Sciatic nerve (tissue), 2 donors: Measurements from ENCODE around the gene APOD. TPM values are rescaled to one million over a fixed set of nuclear protein-coding genes. Genes with fewer than 3 reads are reported as not detected.

Experiments used
- ATAC-seq: fragments of 200-7000 bp; cut with Tn5 transposase; one replicate; pipeline ENCODE4 v1.9.1; 2020; ENCODE audit warnings: mild to moderate bottlenecking, moderate library complexity
- DNase-seq: peaks from one replicate; pipeline ENCODE4 v3.0.0-alpha.2; 2020; ENCODE audit warnings: low spot score
- intact Hi-C: fragments of 100-400 bp; cut with DNase I; formaldehyde crosslinking; loops from one replicate; pipeline ENCODE4 v1.14.2; 2022
- total RNA-seq: library from RNA; stranded (reverse); fragmentation: NEBNext Ultra II Directional; extraction: Animal tissue kit (Norgen Biotek cat#: 25700); gene quantifications from one replicate; pipeline ENCODE4 v1.2.1, GENCODE V29; 2021
- donor health status: DM: no; HTN: no; CAD: no.
- donor health status: DM: no; HTN: no; CAD: no.

The APOD gene
- total RNA-seq, 1 donor from 2014 or later, result 6,445 TPM

DNA sequence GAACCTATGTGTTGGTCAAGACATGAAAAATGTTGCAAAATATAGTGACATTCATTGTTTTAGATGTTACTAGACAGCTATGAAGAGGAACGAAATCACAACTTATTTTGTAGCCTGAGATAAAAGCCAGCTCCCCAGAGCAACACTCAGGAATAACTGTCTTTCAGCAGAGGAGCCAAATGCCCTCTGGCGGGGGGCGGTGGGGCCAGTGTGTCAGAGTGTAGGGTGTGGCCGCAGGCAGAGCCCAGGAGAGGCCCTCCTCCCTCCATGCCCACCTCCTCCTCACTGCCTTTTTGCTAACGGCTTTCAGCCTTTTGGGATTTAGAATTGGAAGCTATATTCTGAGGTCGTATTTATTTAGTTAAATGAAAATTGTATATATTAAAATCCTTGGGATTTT lies 16.9 kb downstream of the APOD start:
- DNase-seq (no peak), ATAC-seq (no peak)
- intact Hi-C loops, result no loop called here

DNA sequence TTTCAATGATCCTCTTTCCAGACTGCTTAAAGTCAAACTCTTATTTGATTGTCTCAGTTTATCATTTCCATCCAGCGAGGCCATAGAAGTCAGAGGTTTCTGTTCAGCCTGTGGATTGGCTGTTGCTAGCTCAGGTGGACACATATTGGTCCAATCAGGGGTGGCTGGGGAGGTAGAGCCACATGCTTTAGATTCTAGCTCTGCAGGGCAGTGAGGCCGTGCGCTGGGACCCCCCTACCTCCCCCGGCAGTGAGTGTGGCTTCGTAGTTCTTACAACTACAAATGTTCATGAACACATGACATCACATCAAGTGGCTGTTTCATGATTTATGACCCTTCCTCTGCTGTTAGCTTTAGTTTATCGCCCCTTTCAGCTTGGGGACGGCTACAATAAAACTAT lies 18.0 kb downstream of the APOD start:
- intact Hi-C loops, result no loop called here
- DNase-seq, result no peak
- ATAC-seq, result no peak

DNA sequence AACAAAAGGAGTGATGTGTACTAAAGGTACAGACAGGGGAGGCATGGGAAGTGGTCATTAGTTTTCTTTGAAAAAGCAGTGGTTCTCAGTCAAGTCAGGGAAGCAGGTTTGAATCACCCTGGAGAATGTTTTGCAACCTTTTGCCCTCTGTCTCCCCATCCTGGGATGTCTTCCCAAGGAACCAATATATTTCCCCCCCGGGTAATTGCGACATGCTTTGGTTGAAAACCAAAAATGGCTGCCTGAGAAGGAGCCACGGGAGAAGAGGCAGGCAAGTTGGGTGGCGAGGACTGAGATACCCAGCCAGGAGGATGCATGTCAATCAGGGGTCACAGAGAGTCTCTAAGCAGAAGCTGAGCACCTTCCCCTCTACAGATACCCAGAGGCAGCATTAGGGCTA lies 20.4 kb downstream of the APOD start:
- no peak for DNase-seq
- intact Hi-C loops, result no loop called here

DNA sequence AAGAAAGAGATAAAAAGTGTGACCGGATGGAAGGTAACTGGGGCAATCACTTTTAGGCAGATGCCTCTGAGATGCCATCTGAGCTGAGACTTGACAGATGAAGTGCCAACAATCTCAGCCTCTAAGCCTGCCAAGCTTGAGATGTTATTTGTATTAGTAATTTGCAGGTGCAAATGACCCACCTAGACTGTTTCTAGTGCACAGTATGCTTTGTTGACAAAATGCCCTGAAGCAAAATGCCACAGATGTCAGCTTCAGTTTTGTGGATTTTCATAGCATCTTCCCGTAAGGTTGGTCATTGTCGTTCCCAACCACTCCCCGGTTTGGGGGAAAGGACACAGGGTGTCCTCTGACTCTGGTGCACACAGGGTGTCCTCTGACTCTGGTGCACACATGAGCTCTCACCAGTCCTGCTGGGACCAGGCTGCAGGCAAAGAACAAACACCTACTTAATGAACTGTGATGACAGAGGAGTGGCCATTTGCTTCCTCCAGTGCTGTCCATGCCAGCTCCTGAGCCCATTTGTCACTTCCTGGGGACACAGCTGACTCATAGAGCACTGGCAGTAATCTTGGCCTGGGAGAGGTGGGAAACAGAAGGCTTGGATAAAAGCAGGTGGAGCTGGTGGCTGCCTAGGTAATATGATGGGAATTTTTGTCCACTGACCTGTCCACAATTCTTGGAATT lies 23.9 kb downstream of the APOD start:
- ATAC-seq (no peak), DNase-seq (no peak)
- intact Hi-C loops, result no loop called here

More for the DNA sequence above, 20.4 kb downstream of the APOD start:
- ATAC-seq, result no peak

DNA sequence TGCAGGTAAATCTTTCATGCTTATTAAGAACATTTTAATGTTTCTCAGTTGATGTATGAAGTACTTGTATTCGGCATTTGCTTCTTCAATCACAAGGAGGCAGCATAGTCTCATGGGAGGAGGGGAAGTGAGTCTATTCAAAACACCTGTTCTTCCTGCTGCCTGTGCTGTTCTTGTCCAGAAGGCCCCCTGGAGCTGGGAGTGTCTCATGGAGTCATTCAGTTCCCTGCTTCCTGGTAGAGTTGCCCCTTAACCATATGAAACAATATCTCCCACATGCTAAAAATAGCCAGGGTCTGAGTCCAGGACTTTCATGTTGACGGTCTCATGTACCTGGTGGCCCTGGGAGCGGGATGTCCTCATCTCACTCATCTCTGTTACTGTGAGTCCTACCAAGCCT lies 25.1 kb downstream of the APOD start:
- intact Hi-C loops, result no loop called here
- peak; percentile 64 for ATAC-seq
- DNase-seq, result no peak

DNA sequence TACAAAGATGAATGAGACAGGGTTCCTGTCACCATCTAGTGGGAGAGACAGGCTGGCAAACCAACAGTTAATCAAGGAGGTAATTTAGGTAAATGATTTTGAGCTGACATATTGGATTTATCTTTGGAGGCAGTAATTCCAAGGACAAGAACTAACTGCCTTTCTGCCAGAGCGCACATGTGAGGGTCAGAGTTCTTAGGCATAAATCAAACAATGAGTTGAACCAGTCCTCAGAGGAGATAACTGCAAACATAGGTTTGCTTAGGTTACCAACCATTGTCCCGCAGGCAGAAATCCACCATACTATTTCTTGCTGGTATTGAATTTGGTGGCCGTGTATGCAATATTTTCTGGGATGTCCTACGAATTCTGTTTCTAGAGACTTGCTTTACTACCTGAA lies 26.4 kb downstream of the APOD start:
- no peak for ATAC-seq
- no peak for DNase-seq
- intact Hi-C loops, result no loop called here

DNA sequence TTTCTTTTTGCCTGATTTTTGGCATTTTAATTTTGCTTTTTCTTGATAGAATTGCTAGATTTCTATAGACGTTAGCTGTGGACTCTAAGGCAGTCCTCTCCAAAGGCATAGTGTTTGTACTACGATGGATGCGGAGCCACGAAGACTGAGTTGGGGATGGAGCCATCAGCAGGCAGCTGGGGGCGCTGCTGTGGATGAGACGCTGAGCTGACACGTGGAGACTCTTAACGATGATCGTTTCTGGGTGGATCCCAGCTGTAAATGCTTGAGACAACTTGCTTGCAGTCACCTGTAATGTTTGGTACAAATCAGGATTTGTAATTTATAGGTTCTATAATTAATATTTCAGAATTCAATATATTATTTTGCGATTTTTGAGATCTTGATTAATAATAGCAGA lies 27.4 kb downstream of the APOD start:
- intact Hi-C loops, result no loop called here
- no peak for DNase-seq
- peak; percentile 65 for ATAC-seq

DNA sequence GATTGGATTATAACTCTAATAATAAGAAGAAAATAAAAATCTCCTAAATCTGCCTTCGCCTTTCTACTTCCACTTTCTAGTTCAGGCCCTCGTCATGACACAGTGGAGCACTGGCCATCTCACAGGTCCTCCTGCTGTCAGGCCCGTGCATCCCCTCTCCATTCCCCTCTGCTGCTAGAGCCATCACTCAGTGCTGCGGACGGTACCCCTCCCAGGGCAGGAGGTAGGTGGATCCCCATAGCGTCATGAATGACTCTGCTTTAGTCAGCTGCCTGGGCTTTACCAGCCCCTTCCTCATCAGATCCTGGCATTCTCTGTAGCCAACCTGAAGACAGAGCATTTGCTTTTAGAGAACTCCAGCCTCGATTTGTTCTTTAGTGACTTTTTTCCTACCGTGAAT lies 28.6 kb downstream of the APOD start:
- intact Hi-C loops, result no loop called here
- DNase-seq (no peak), ATAC-seq (no peak)

DNA sequence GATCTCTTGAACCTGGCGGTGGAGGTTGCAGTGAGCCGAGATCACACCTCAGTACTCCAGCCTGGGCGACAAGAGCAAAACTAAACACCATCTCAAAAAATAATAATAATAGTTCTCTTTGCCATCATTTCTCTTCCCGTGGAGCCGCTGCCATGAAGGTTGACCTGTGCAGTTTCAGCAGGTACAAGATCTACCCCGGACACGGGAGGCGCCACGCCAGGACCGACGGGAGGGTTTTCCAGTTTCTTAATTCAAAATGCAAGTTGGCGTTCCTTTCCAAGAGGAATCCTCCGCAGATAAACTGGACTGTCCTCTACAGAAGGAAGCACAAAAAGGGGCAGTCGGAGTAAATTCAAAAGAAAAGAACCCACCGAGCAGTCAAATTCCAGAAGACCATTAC lies 29.3 kb downstream of the APOD start:
- DNase-seq (no peak), ATAC-seq (no peak)
- intact Hi-C loops, result no loop called here

DNA sequence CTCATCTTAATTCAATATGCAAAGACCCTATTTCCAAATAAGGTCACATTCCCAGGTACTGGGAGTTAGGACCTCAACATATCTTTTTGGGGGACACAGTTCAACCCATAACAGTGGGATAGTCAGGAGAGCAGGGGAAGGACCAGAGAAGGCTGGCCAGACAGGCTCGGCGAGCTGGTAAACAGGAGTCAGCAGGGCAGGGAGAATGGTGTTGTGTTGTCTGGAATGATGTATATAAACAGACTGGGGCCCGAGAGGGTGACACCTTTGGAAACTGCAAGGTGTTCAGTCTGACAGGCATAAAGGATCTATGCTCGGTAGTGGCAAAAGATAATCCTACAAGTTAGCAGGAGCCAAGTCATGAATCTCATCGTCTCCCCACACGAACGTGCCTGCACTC lies 30.5 kb downstream of the APOD start:
- no peak for ATAC-seq
- no peak for DNase-seq
- intact Hi-C loops, result no loop called here

DNA sequence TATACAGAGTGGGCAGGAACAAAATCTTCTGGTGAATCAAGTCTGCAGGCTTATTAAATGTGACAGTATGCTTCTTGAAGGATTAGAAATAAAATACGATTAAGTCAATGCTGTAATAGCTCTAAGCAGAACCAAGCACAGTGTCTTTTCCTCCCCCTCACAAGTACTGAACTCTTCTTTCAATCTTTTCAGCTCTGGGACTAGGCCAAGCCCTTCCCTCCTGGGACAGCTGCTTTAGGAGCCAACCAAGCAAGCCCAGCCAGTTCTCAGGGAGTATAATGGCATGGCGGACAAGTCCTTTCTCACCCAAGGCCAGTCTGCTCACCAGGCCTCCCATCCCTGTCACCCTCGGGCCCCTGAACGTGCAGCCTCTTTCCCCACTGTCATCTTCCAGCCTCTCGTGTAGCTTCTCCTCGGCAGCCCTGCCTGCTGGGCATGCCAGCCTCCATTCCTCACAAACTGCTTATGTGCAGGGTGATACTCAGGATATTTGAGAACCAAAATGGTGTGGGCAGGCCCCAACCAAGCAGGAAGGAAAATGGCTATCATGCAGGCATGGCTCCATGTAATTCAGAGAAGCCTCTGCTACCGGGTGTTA lies 32.3 kb downstream of the APOD start:
- ATAC-seq, result peak; percentile 74
- intact Hi-C loops, result no loop called here
- no peak for DNase-seq

DNA sequence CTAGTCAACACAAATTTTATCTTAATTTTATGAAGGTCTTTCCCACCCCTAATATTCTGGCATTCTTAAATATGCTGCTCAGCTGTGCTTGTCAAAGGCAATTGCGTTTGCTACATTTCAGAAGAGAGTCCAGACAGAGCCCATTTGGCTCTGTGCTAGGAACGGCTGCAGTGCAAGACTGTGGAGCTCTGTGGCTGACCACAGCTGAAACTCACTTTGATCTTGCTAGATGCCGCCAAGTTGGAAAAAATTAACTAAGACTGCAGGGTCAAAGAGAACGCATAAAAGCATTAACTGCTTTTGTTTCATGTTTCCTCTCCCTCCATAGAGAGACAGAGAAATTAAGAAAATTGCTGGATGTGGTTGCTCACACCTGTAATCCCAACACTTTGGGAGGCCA lies 33.0 kb downstream of the APOD start:
- ATAC-seq (peak; percentile 55), DNase-seq (no peak)
- intact Hi-C loops, result no loop called here

DNA sequence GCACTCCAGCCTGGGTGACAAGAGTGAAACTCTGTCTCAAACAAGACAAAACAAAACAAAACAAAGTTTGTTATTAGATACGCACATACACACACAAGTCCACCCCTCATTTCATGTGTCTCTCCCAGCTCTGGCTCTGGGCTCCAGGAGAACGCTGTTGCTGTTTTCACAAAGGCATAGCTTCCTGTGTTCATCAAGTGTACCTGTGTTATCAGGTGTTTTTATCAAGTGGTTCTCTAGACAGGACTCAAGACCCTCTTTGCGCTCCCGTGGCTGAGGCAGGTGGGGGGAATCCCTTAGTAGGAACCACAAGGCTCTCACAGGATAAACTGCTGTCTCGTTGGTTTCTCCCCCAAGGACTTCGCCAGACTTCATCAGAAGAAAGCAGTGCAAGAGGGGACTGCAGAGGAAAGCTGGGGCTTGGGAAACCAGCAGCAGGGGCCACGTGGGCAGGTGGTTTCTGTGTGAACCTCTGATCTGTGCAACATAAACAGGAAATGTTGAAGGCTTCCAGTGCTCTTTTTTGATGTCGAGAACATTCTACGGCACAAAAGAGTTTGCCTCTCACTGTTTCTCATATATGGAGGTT lies 33.7 kb downstream of the APOD start:
- ATAC-seq (peak; percentile 9), DNase-seq (no peak)
- intact Hi-C loops, result no loop called here

DNA sequence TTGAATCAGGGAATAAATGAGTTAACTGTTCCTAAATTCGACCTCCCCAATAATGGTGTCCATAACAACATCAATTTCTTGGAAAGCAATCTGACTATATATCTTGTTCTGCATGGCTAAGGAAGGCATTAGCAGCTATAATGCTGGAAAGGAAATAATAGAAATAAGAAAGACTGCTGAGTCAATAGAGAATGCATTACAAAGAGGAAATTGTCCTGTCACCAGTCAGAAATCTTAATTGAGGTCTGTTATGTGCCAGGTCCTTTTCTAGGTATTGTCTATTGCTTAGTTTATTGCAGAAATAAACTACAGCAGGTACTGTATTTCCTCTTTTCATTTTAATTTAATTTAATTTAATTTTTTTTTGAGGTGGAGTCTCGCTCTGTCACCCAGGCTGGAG lies 34.8 kb downstream of the APOD start:
- DNase-seq (no peak), ATAC-seq (no peak)
- intact Hi-C loops, result no loop called here

DNA sequence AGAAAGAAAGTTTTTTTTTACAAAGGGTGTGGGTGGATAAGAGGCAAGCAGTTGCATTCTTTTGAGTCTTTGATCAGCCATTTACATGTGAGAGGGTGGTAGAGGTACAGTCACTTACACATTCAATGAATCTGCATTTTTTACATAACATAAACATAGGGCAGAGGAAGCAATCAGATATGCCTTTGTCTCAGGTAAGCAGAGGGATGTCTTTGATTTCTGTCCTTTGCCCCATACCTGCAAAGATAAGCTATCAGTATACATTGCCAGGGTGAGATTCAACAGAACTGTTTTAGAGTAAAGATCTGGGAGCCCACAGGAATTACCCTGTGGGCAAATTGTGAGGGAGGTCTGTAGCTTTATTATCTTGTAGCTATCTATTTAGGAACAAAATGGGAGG lies 35.2 kb downstream of the APOD start:
- intact Hi-C loops, result no loop called here
- ATAC-seq, result no peak

DNA sequence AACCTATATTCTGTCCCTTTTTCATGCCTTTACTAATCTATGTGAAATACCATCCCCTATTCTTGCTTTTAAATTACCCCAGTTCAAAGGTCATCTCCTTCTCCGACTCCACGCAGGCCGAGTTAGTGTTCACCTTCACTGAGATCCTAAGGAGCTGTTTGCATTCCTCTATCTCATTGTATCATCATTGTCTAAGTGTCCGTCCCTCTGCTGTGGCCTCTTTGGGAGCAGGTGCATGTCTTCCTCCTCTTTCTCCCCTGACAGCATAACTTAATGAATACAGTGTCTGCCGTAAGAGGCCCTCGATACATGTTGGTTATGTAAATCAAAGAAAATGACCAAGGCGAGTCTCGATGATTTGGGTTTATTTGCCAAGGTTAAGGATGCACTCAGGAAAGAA lies 35.7 kb downstream of the APOD start:
- no peak for DNase-seq
- intact Hi-C loops, result no loop called here
- no peak for ATAC-seq

More for the DNA sequence above, 35.2 kb downstream of the APOD start:
- no peak for DNase-seq

DNA sequence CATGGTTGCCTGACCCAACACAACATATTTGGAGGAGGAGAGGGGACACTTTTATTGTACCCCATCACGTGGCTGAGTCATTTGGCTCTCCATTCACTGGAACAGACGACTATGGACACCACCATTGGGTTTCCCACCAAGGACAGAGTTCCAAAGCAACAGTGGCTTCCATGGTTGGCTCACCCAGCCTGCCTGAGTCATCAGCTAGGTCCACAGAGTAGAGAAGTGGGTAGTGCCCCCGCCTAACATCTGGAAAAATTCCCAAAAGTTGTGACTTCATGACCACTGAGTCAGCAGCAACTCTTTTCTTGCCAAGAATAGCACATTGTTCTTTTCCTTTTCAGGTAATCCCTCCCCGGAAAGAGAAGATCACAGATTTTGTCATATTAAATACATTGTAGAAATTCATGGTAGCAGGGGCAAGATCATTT lies 37.6 kb downstream of the APOD start:
- ATAC-seq, result no peak
- intact Hi-C loops, result no loop called here
- DNase-seq, result no peak

DNA sequence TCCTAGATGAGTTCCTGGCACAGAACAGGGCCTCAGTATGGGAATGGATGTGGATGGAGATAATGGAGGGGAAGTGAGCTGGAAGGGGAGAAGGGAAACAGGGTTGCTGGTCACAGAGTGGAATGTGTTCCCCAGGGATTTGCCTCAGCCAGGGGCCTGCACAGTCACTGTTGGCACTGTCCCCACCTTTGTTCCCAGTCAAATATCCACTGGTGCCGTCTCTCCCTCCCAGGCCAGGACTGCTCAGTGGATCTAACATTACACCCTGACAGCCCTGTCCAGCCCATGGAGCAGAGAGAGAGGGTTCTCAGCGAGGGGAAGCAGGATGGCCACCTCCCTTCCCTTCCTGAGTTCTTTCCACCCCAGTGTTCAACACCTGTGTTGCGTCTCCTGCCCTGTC lies 39.1 kb downstream of the APOD start:
- DNase-seq (no peak), ATAC-seq (peak; percentile 17)
- intact Hi-C loops, result no loop called here

DNA sequence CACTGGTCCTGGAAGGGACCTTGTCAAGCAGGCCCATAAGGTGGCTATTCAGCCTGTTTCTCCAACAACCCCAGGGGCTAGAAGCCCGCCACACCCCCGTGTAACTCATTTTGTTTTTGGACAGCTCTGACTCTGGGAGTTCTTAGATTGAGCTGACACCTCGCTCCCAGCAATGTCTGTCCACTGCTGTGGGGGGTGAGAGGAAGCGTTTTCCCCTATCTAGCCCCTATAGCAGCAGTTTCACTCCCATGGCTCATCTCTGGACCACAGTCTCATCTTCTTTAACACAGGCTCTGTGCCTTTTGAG lies 39.6 kb downstream of the APOD start:
- DNase-seq (no peak), ATAC-seq (no peak)
- intact Hi-C loops, result no loop called here

DNA sequence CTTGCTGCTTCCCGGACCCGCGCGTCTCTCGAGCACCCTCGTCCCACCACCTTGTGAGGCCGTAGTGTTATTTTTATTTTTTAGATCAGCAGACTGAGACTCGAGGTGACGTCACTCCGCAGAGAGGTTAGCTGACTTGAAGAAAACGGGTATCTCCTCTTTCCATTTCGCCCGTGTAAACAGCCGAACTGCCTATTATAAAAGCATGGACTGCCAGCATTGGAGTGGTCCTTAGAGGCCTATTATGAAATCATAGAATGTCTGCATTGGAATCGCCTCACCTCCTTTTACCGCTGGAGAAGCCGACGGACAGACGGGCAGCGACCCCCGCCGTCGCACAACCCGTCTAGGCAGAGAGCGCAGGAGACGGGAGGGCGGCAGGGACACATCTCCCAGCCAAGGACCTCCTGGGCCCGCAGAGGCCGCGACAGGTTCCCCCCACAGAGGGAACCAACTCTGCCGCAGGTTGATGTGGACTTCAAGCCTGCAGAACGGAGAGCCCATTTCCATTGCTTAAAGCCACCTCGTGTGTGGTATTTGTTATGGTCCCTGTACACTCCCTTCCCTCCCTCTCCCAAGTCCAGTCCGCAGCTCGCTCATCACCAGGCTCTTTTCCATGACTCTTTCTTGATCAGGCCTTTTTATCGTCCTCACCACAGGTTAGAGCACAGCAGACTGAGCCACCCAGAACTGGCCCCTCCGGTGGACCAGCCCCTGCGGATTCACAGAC lies 40.1 kb downstream of the APOD start:
- DNase-seq, result no peak
- intact Hi-C loops, result no loop called here

More for the DNA sequence above, 40.1 kb downstream of the APOD start:
- ATAC-seq, result peak; percentile 53
